Measurements from ENCODE around the gene PWWP2A.

DNA sequence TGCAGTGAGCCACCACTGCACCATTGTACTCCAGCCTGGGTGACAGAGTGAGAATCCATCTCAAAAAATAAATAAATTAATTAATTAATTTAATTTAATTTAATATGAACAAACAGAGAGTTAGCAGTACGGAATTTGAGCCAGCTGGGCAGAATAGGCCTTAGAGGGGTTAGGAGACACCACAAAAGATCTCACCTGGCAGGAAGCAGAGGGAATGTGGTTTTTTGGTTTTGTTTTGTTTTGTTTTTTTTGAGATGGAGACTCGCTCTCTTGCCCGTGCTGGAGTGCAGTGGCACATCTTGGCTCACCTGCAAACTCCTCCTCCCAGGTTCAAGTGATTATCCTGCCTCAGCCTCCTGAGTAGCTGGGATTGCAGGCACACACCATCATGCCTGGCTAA lies 31.8 kb upstream of the PWWP2A start:
- no peak for TF ChIP-seq ETV6 (CRISPR knock-in tag; IDR thresholded peaks at IDR 0.05)
- TF ChIP-seq ZNF317 (CRISPR knock-in tag; IDR thresholded peaks at IDR 0.05; ENCODE audit: borderline replicate concordance, low read depth), result no peak
- TF ChIP-seq, protein P1, sequence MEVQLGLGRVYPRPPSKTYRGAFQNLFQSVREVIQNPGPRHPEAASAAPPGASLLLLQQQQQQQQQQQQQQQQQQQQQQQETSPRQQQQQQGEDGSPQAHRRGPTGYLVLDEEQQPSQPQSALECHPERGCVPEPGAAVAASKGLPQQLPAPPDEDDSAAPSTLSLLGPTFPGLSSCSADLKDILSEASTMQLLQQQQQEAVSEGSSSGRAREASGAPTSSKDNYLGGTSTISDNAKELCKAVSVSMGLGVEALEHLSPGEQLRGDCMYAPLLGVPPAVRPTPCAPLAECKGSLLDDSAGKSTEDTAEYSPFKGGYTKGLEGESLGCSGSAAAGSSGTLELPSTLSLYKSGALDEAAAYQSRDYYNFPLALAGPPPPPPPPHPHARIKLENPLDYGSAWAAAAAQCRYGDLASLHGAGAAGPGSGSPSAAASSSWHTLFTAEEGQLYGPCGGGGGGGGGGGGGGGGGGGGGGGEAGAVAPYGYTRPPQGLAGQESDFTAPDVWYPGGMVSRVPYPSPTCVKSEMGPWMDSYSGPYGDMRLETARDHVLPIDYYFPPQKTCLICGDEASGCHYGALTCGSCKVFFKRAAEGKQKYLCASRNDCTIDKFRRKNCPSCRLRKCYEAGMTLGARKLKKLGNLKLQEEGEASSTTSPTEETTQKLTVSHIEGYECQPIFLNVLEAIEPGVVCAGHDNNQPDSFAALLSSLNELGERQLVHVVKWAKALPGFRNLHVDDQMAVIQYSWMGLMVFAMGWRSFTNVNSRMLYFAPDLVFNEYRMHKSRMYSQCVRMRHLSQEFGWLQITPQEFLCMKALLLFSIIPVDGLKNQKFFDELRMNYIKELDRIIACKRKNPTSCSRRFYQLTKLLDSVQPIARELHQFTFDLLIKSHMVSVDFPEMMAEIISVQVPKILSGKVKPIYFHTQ (CRISPR knock-in tag; IDR thresholded peaks at IDR 0.05), result no peak
- TF ChIP-seq, protein P2, sequence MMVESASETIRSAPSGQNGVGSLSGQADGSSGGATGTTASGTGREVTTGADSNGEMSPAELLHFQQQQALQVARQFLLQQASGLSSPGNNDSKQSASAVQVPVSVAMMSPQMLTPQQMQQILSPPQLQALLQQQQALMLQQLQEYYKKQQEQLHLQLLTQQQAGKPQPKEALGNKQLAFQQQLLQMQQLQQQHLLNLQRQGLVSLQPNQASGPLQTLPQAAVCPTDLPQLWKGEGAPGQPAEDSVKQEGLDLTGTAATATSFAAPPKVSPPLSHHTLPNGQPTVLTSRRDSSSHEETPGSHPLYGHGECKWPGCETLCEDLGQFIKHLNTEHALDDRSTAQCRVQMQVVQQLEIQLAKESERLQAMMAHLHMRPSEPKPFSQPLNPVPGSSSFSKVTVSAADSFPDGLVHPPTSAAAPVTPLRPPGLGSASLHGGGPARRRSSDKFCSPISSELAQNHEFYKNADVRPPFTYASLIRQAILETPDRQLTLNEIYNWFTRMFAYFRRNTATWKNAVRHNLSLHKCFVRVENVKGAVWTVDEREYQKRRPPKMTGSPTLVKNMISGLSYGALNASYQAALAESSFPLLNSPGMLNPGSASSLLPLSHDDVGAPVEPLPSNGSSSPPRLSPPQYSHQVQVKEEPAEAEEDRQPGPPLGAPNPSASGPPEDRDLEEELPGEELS (CRISPR knock-in tag; IDR thresholded peaks at IDR 0.05), result no peak
- TF ChIP-seq GABPB1 (CRISPR knock-in tag; IDR thresholded peaks at IDR 0.05), result no peak
- TF ChIP-seq, protein P3, sequence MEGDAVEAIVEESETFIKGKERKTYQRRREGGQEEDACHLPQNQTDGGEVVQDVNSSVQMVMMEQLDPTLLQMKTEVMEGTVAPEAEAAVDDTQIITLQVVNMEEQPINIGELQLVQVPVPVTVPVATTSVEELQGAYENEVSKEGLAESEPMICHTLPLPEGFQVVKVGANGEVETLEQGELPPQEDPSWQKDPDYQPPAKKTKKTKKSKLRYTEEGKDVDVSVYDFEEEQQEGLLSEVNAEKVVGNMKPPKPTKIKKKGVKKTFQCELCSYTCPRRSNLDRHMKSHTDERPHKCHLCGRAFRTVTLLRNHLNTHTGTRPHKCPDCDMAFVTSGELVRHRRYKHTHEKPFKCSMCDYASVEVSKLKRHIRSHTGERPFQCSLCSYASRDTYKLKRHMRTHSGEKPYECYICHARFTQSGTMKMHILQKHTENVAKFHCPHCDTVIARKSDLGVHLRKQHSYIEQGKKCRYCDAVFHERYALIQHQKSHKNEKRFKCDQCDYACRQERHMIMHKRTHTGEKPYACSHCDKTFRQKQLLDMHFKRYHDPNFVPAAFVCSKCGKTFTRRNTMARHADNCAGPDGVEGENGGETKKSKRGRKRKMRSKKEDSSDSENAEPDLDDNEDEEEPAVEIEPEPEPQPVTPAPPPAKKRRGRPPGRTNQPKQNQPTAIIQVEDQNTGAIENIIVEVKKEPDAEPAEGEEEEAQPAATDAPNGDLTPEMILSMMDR (IDR thresholded peaks at IDR 0.05), result no peak
- TF ChIP-seq, protein P4, sequence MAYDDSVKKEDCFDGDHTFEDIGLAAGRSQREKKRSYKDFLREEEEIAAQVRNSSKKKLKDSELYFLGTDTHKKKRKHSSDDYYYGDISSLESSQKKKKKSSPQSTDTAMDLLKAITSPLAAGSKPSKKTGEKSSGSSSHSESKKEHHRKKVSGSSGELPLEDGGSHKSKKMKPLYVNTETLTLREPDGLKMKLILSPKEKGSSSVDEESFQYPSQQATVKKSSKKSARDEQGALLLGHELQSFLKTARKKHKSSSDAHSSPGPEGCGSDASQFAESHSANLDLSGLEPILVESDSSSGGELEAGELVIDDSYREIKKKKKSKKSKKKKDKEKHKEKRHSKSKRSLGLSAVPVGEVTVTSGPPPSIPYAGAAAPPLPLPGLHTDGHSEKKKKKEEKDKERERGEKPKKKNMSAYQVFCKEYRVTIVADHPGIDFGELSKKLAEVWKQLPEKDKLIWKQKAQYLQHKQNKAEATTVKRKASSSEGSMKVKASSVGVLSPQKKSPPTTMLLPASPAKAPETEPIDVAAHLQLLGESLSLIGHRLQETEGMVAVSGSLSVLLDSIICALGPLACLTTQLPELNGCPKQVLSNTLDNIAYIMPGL (CRISPR knock-in tag; IDR thresholded peaks at IDR 0.05), result no peak
- TF ChIP-seq GRHL2 (CRISPR knock-in tag; IDR thresholded peaks at IDR 0.05; ENCODE audit: insufficient replicate concordance, severe bottlenecking), result no peak
- no peak for TF ChIP-seq SP1 (CRISPR knock-in tag; conservative IDR thresholded peaks at IDR 0.05)
- TF ChIP-seq MYBL2 (CRISPR knock-in tag; IDR thresholded peaks at IDR 0.05), result no peak
- TF ChIP-seq ZNF232 (CRISPR knock-in tag; IDR thresholded peaks at IDR 0.05), result no peak

All from WTC11 (cell line).